Measurements from ENCODE around the gene TGFB1I1. TPM values are rescaled to one million over a fixed set of nuclear protein-coding genes. Genes with fewer than 3 reads are reported as not detected.

The TGFB1I1 gene
- total RNA-seq, 1 donor from 2014 or later = 8.8 TPM

GRCh38 chr16:31493506-31494125 lies 21.7 kb downstream of the TGFB1I1 start:
- H3K27me3 Mint-ChIP-seq (ENCODE audit: low read depth) = peaks cover 17% of the 10 kb centered on the region
- H3K9me3 Mint-ChIP-seq = no peaks in the 10 kb centered on the region
- H3K4me3 Mint-ChIP-seq = no peak overlapping the region
- DNase-seq (ENCODE audit: low read depth, low spot score) = no peak
- TF ChIP-seq CTCF (conservative IDR thresholded peaks at IDR 0.05) = no peak
- no peak overlapping the region for H3K27ac Mint-ChIP-seq (ENCODE audit: unreplicated experiment)
- peaks cover 12% of the 10 kb centered on the region for H3K36me3 Mint-ChIP-seq (ENCODE audit: low read depth)
- H3K4me1 Mint-ChIP-seq = no peaks in the 10 kb centered on the region

- no peak overlapping the region for H3K4me3 Mint-ChIP-seq
- no peaks in the 10 kb centered on the region for H3K4me1 Mint-ChIP-seq
- H3K36me3 Mint-ChIP-seq (ENCODE audit: low read depth) = peaks cover 8% of the 10 kb centered on the region
- DNase-seq (ENCODE audit: low read depth, low spot score) = no peak
- H3K27me3 Mint-ChIP-seq (ENCODE audit: low read depth) = no peaks in the 10 kb centered on the region
- H3K9me3 Mint-ChIP-seq = no peaks in the 10 kb centered on the region
- H3K27ac Mint-ChIP-seq (ENCODE audit: unreplicated experiment) = no peak overlapping the region
- no peak for TF ChIP-seq CTCF (conservative IDR thresholded peaks at IDR 0.05)
Observed at GRCh38 chr16:31496670-31497069, 24.7 kb downstream of the TGFB1I1 start.

GRCh38 chr16:31498493-31498892 lies 26.5 kb downstream of the TGFB1I1 start:
- H3K4me3 Mint-ChIP-seq = no peak overlapping the region
- no peak overlapping the region for H3K27ac Mint-ChIP-seq (ENCODE audit: unreplicated experiment)
- H3K4me1 Mint-ChIP-seq = no peaks in the 10 kb centered on the region
- peaks cover 4% of the 10 kb centered on the region for H3K36me3 Mint-ChIP-seq (ENCODE audit: low read depth)
- H3K9me3 Mint-ChIP-seq = no peaks in the 10 kb centered on the region
- DNase-seq (ENCODE audit: low read depth, low spot score) = no peak
- TF ChIP-seq CTCF (conservative IDR thresholded peaks at IDR 0.05) = no peak
- H3K27me3 Mint-ChIP-seq (ENCODE audit: low read depth) = no peaks in the 10 kb centered on the region

GRCh38 chr16:31499928-31500327 lies 28.0 kb downstream of the TGFB1I1 start:
- Mint-ChIP-seq H3K36me3 (ENCODE audit: low read depth) (peaks cover 4% of the 10 kb centered on the region), H3K4me3 (no peak overlapping the region), H3K27ac (ENCODE audit: unreplicated experiment) (no peak overlapping the region), H3K9me3 (no peaks in the 10 kb centered on the region), H3K4me1 (no peaks in the 10 kb centered on the region), H3K27me3 (ENCODE audit: low read depth) (no peaks in the 10 kb centered on the region)
- no peak for TF ChIP-seq CTCF (conservative IDR thresholded peaks at IDR 0.05)
- DNase-seq (ENCODE audit: low read depth, low spot score) = no peak

DNA sequence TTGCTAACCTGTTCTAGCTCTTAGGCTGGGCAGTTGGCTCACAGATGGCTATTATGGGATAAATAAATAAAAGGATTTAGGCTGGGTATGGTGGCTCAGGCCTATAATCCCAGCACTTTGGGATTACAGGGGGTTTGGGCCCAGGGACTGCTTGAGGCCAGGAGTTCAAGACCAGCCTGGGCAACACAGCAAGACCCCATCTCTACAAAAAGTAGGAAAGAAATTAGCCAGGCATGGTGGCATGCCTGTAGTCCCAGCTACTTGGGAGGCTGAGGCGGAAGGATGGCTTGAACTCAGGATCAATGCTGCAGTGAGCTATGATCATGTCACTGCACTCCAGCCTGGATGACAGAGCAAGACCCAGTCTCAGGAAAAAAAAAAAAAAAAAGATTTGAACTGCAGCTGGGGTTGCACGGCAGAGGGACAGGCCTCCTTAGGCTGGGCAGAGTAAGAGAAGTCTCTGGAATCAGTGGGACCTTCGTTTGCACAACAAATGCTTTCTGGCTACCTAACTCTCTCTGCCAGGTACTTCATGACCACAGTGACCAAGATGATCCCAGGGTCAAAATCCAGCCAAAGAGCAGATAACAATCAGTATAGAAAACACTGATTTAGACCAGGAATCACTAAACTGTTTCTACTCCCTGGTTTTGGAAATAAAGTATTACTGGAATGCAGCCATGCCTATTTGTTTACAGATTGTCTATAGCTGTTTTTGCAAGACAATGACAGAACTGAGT lies 29.4 kb downstream of the TGFB1I1 start:
- H3K36me3 Mint-ChIP-seq (ENCODE audit: low read depth) = peaks cover 4% of the 10 kb centered on the region
- TF ChIP-seq CTCF (conservative IDR thresholded peaks at IDR 0.05) = no peak
- H3K4me1 Mint-ChIP-seq = no peaks in the 10 kb centered on the region
- H3K9me3 Mint-ChIP-seq = no peaks in the 10 kb centered on the region
- no peak overlapping the region for H3K4me3 Mint-ChIP-seq
- H3K27ac Mint-ChIP-seq (ENCODE audit: unreplicated experiment) = no peak overlapping the region
- DNase-seq (ENCODE audit: low read depth, low spot score) = no peak
- no peaks in the 10 kb centered on the region for H3K27me3 Mint-ChIP-seq (ENCODE audit: low read depth)
